Mesenchymal stem cell (in vitro differentiated cells and primary cell): ENCODE measurements around the gene C1orf174.

Experiments used
- DNase-seq: peaks from one replicate; pipeline ENCODE4 v3.0.0-alpha.2; 2013
- H2AFZ ChIP-seq: one replicate; pipeline ENCODE4 v1.6.1; 2013; ENCODE audit warnings: low read depth, mild to moderate bottlenecking, control low read depth, inconsistent platforms, low read length, moderate library complexity
- H2AK5ac ChIP-seq: 2 replicates; pipeline ENCODE4 v1.6.1; 2013; ENCODE audit warnings: low read length, moderate library complexity, mild to moderate bottlenecking, inconsistent platforms; ENCODE audit not compliant: severe bottlenecking
- H2BK120ac ChIP-seq: one replicate; pipeline ENCODE4 v1.6.1; 2013; ENCODE audit warnings: low read depth, mild to moderate bottlenecking, inconsistent platforms, low read length, moderate library complexity
- H2BK12ac ChIP-seq, 2 experiments: one replicate each; pipeline ENCODE4 v1.6.1; 2013; ENCODE audit warnings: inconsistent platforms in 2 of 2, low read length in 2 of 2, mild to moderate bottlenecking in 2 of 2, moderate library complexity in 2 of 2, control low read depth in 1 of 2
- H2BK15ac ChIP-seq: one replicate; pipeline ENCODE4 v1.6.1; 2013; ENCODE audit warnings: mild to moderate bottlenecking, low read depth, inconsistent platforms; ENCODE audit not compliant: poor library complexity, severe bottlenecking
- H2BK5ac ChIP-seq: 2 replicates; pipeline ENCODE4 v1.6.1; 2013; ENCODE audit warnings: low read depth, mild to moderate bottlenecking, low read length, control low read depth, inconsistent platforms; ENCODE audit not compliant: poor library complexity, severe bottlenecking
- H3K14ac ChIP-seq, 2 experiments: one replicate each; pipeline ENCODE4 v1.6.1; 2013; ENCODE audit warnings: inconsistent platforms in 2 of 2, low read length in 2 of 2, control low read depth in 1 of 2, mild to moderate bottlenecking in 1 of 2, moderate library complexity in 1 of 2
- H3K18ac ChIP-seq, 2 experiments: one replicate each; pipeline ENCODE4 v1.6.1; 2013; ENCODE audit warnings: inconsistent platforms in 2 of 2, low read length in 2 of 2, control low read depth in 1 of 2, low read depth in 1 of 2, mild to moderate bottlenecking in 1 of 2
- H3K23ac ChIP-seq, 2 experiments: one replicate each; pipeline ENCODE4 v1.6.1; 2013; ENCODE audit warnings: inconsistent platforms in 2 of 2, low read length in 2 of 2, mild to moderate bottlenecking in 2 of 2, moderate library complexity in 2 of 2, control low read depth in 1 of 2
- H3K27ac ChIP-seq: 2 replicates; pipeline ENCODE4 v1.5.1; 2013; ENCODE audit warnings: mild to moderate bottlenecking, moderate library complexity, low read length, control low read depth, inconsistent platforms; ENCODE audit not compliant: poor library complexity, severe bottlenecking
- H3K27me3 ChIP-seq, 2 experiments: 2 replicates each; pipeline versions ENCODE4 v1.6.1 to v1.7.0; 2013; ENCODE audit warnings: low read length in 2 of 2, mild to moderate bottlenecking in 2 of 2, moderate library complexity in 2 of 2, control low read depth in 1 of 2, inconsistent platforms in 1 of 2; ENCODE audit not compliant: control insufficient read depth in 1 of 2, insufficient read depth in 1 of 2
- H3K36me3 ChIP-seq, 2 experiments: 2 replicates each; pipeline versions ENCODE4 v1.6.1 to v1.7.0; 2013; ENCODE audit warnings: low read length in 2 of 2, control low read depth in 1 of 2, inconsistent platforms in 1 of 2, low read depth in 1 of 2, mild to moderate bottlenecking in 1 of 2; ENCODE audit not compliant: insufficient read depth in 2 of 2, control insufficient read depth in 1 of 2
- H3K4ac ChIP-seq, 2 experiments: one replicate each; pipeline ENCODE4 v1.6.1; 2013; ENCODE audit warnings: inconsistent platforms in 2 of 2, low read length in 2 of 2, mild to moderate bottlenecking in 2 of 2, moderate library complexity in 2 of 2, control low read depth in 1 of 2, low read depth in 1 of 2
- H3K4me1 ChIP-seq: 2 replicates; pipeline ENCODE4 v1.6.1; 2013; ENCODE audit warnings: low read depth, low read length, control low read depth; ENCODE audit not compliant: control insufficient read depth, insufficient read depth
- H3K4me2 ChIP-seq: 2 replicates; pipeline ENCODE4 v1.6.1; 2013; ENCODE audit warnings: low read length, mild to moderate bottlenecking, inconsistent platforms; ENCODE audit not compliant: poor library complexity, severe bottlenecking
- H3K4me3 ChIP-seq, 2 experiments: 2 replicates each; pipeline versions ENCODE4 v1.5.1 to v1.7.0; 2013; ENCODE audit warnings: low read length in 2 of 2, mild to moderate bottlenecking in 2 of 2, control low read depth in 1 of 2, low read depth in 1 of 2; ENCODE audit not compliant: insufficient read depth in 1 of 2
- H3K79me1 ChIP-seq: replicated peaks from 2 replicates; pipeline ENCODE4 v1.6.1; 2013; ENCODE audit warnings: mild to moderate bottlenecking, control low read depth, low read length, inconsistent platforms; ENCODE audit not compliant: poor library complexity, severe bottlenecking
- H3K9ac ChIP-seq: 2 replicates; pipeline ENCODE4 v1.7.0; 2013; ENCODE audit warnings: mild to moderate bottlenecking, low read length, moderate library complexity
- H3K9me3 ChIP-seq: 2 replicates; pipeline ENCODE4 v1.7.0; 2013; ENCODE audit warnings: mild to moderate bottlenecking, low read length; ENCODE audit not compliant: control insufficient read depth
- H4K8ac ChIP-seq: one replicate; pipeline ENCODE4 v1.6.1; 2013; ENCODE audit warnings: inconsistent platforms, mild to moderate bottlenecking, low read length, moderate library complexity
- H4K91ac ChIP-seq: one replicate; pipeline ENCODE4 v1.6.1; 2013; ENCODE audit warnings: mild to moderate bottlenecking, low read length, inconsistent platforms
- WGBS: methylation state at CpG from one replicate; pipeline ENCODE4 v1.1.7; 2013; ENCODE audit warnings: mixed read lengths; 5-methylcytosine and 5-hydroxymethylcytosine counted together

The C1orf174 gene

GRCh38 chr1:3857791-3858129 lies 42.3 kb downstream of the C1orf174 start:
- Histone ChIP-seq H3K9me3 (no peaks in the 10 kb centered on the region), H2BK120ac (no peak overlapping the region), H3K18ac (peak overlapping the region in 1 of 2 experiments; percentile 79), H3K4me2 (peak overlapping the region; percentile 84), H2AFZ (peak overlapping the region; percentile 87), H3K14ac (peak overlapping the region in 1 of 2 experiments; percentile 95), H3K4me1 (peaks cover 23% of the 10 kb centered on the region), H3K4me3 (peak overlapping the region; percentile 87 to 96), H3K23ac (no peak overlapping the region), H2AK5ac (no peak overlapping the region), H4K8ac (peak overlapping the region; percentile 90), H3K27me3 (no peaks in the 10 kb centered on the region), H3K4ac (peak overlapping the region; percentile 57 to 89), H2BK5ac (no peak overlapping the region), H2BK15ac (no peak overlapping the region), H3K79me1 (peaks cover 31% of the 10 kb centered on the region), H3K36me3 (peaks cover 0 to 4% of the 10 kb centered on the region in 2 experiments), H3K9ac (peak overlapping the region; percentile 91), H2BK12ac (no peak overlapping the region), H4K91ac (no peak overlapping the region), H3K27ac (no peak overlapping the region)
- WGBS, result 17% methylated on average over 21 of the region's 21 CpGs
- DNase-seq, result peak; percentile 5

- Histone ChIP-seq H2BK15ac (peak within 1 kb of the TSS; percentile 84), H3K27me3 (no peaks in the 10 kb centered on the region), H2BK120ac (peak within 1 kb of the TSS; percentile 19), H3K27ac (no peak within 1 kb of the TSS), H3K9ac (peak within 1 kb of the TSS; percentile 91), H3K4me2 (peak within 1 kb of the TSS; percentile 84), H3K36me3 (peaks cover 0 to 5% of the 10 kb centered on the region in 2 experiments), H2BK5ac (no peak within 1 kb of the TSS), H3K4me3 (peak within 1 kb of the TSS; percentile 87 to 96), H3K14ac (peak within 1 kb of the TSS in 1 of 2 experiments; percentile 95), H3K9me3 (no peaks in the 10 kb centered on the region), H3K4me1 (peaks cover 23% of the 10 kb centered on the region), H2AK5ac (no peak within 1 kb of the TSS), H3K79me1 (peaks cover 34% of the 10 kb centered on the region), H3K18ac (peak within 1 kb of the TSS; percentile 79 to 95), H4K91ac (peak within 1 kb of the TSS; percentile 78), H3K23ac (peak within 1 kb of the TSS in 1 of 2 experiments; percentile 34), H3K4ac (peak within 1 kb of the TSS; percentile 57 to 89), H2BK12ac (peak within 1 kb of the TSS in 1 of 2 experiments; percentile 21), H2AFZ (peak within 1 kb of the TSS; percentile 87), H4K8ac (peak within 1 kb of the TSS; percentile 90)
- DNase-seq, result peak; percentile 83
- WGBS, result under 1% methylated on average over 68 of the region's 73 CpGs
These were observed 42.9 kb downstream of the C1orf174 start, which contains the start of the genes CEP104 and DFFB for GRCh38 chr1:3856923-3857790. TSS of gene CEP104 (minus strand) at chr1:3857211. CDS start at chr1:3852407, 4,804 bp downstream. TSS of gene DFFB (plus strand) at chr1:3857476. CDS start at chr1:3857604, 128 bp downstream.

GRCh38 chr1:3852711-3853485 lies 47.2 kb downstream of the C1orf174 start:
- 78% methylated on average over 14 of the region's 15 CpGs for WGBS

GRCh38 chr1:3852091-3852490 lies 48.0 kb downstream of the C1orf174 start:
- Histone ChIP-seq H2AFZ (no peak overlapping the region), H2BK5ac (no peak overlapping the region)

More at GRCh38 chr1:3852711-3853485, 47.2 kb downstream of the C1orf174 start:
- Histone ChIP-seq H3K9ac (peak overlapping the region; percentile 12), H2BK12ac (no peak overlapping the region), H3K23ac (no peak overlapping the region), H3K18ac (no peak overlapping the region), H3K14ac (no peak overlapping the region), H3K4ac (no peak overlapping the region), H3K27ac (no peak overlapping the region), H3K4me1 (peaks cover 12% of the 10 kb centered on the region), H3K4me2 (no peak overlapping the region), H3K27me3 (no peaks in the 10 kb centered on the region), H3K79me1 (peaks cover 35% of the 10 kb centered on the region), H3K4me3 (no peak overlapping the region), H2BK120ac (no peak overlapping the region), H2BK15ac (no peak overlapping the region), H3K36me3 (peaks cover 23 to 34% of the 10 kb centered on the region in 2 experiments), H2AK5ac (no peak overlapping the region), H3K9me3 (no peaks in the 10 kb centered on the region), H2BK5ac (no peak overlapping the region), H4K91ac (no peak overlapping the region), H2AFZ (no peak overlapping the region), H4K8ac (no peak overlapping the region)
- DNase-seq, result no peak

More at GRCh38 chr1:3852091-3852490, 48.0 kb downstream of the C1orf174 start:
- Histone ChIP-seq H4K91ac (no peak overlapping the region), H2BK15ac (no peak overlapping the region), H3K4me1 (peaks cover 7% of the 10 kb centered on the region), H3K9ac (no peak overlapping the region), H2AK5ac (no peak overlapping the region), H3K36me3 (peaks cover 25 to 42% of the 10 kb centered on the region in 2 experiments), H3K4me2 (no peak overlapping the region), H3K9me3 (no peaks in the 10 kb centered on the region), H2BK120ac (no peak overlapping the region), H3K23ac (no peak overlapping the region), H3K14ac (no peak overlapping the region), H3K27me3 (no peaks in the 10 kb centered on the region), H3K4me3 (no peak overlapping the region), H3K18ac (no peak overlapping the region), H2BK12ac (no peak overlapping the region), H4K8ac (no peak overlapping the region), H3K4ac (no peak overlapping the region), H3K27ac (no peak overlapping the region), H3K79me1 (peaks cover 33% of the 10 kb centered on the region)
- no peak for DNase-seq
- WGBS, result 93% methylated on average over 12 of the region's 12 CpGs
